K562 (cell line): ENCODE results near the gene GDAP2. TPM values are rescaled to one million over a fixed set of nuclear protein-coding genes. Genes with fewer than 3 reads are reported as not detected.
A peak's percentile ranks its signal among the peaks of the same experiment; 100 is the strongest.

ENCODE experiments used
- ATAC-seq: fragments of 200-7000 bp; cut with Tn5 transposase; 3 replicates; pipeline ENCODE4 v1.9.1; 2020; ENCODE audit warnings: moderate library complexity
- Bru-seq: library from RNA; stranded (reverse); fragments of 400-500 nt; gene quantifications from one replicate; lab custom pipeline; 2021; lab: Mats Ljungman, UMichigan
- BruChase-seq, 2 experiments: library from RNA; stranded (reverse); fragments of 400-500 nt; gene quantifications; one replicate each; lab custom pipeline; 2021; lab: Mats Ljungman, UMichigan
- BruUV-seq: library from RNA; stranded (reverse); fragments of 400-500 nt; replicated peaks from 2 replicates; lab custom pipeline; 2021; lab: Mats Ljungman, UMichigan
- CTCF ChIA-PET: fragments of 300-600 bp; formaldehyde crosslinking; extraction: SDS; loops from one replicate; lab custom pipeline; 2021; ENCODE audit warnings: low intra/inter-chr PET ratio; lab: Yijun Ruan, JAX
- POLR2A ChIA-PET: fragments of 300-600, 350-650 bp; sonication (Branson Sonifier 250); formaldehyde crosslinking; extraction: SDS; loops from one replicate; lab custom pipeline; 2021; ENCODE audit warnings: antibody characterized with exemption, inconsistent platforms; lab: Yijun Ruan, JAX
- DNase-seq, 4 experiments: peaks; one replicate each; pipeline versions ENCODE4 v3.0.0 to v3.0.0-alpha.2; 2011 to 2018; ENCODE audit warnings: low spot score in 3 of 4, mixed read lengths in 3 of 4; ENCODE audit errors: extremely low read depth in 1 of 4
- FAIRE-seq: peaks from 2 replicates; lab custom pipeline; 2011; peaks lifted over from hg19 to GRCh38; lab: Jason Lieb, UNC
- H2AFZ ChIP-seq: 2 replicates; pipeline ENCODE4 v1.6.0; 2011; ENCODE audit warnings: low read depth, low read length, control low read depth, inconsistent platforms
- H3K27ac ChIP-seq: fragments of 200-600 bp; 3 replicates; pipeline ENCODE4 v1.8.0; 2011; ENCODE audit warnings: low read depth, mild to moderate bottlenecking, control low read depth, inconsistent platforms, low read length, moderate library complexity, mixed read lengths; ENCODE audit errors: extremely low read depth
- H3K27me3 ChIP-seq, 2 experiments: fragments of 300-600 bp in 1 of 2; 2 replicates in 1 of 2; 3 replicates in 1 of 2; pipeline versions ENCODE4 v1.6.0 to v1.8.0; 2011; ENCODE audit warnings: inconsistent platforms in 2 of 2, low read length in 2 of 2, mild to moderate bottlenecking in 1 of 2, mixed read lengths in 1 of 2, moderate library complexity in 1 of 2; ENCODE audit not compliant: control insufficient read depth in 2 of 2, insufficient read depth in 2 of 2
- H3K36me3 ChIP-seq: fragments of 300-600 bp; 3 replicates; pipeline ENCODE4 v1.8.0; 2011; ENCODE audit warnings: mild to moderate bottlenecking, low read length, inconsistent platforms; ENCODE audit not compliant: control insufficient read depth, insufficient read depth
- H3K4me1 ChIP-seq, 2 experiments: fragments of 200-600 bp in 1 of 2; replicated peaks in 1 of 2; 2 replicates in 1 of 2; 3 replicates in 1 of 2; pipeline versions ENCODE4 v1.5.1 to v1.8.0; 2011; ENCODE audit warnings: inconsistent platforms in 2 of 2, low read length in 2 of 2, mild to moderate bottlenecking in 1 of 2, mixed read lengths in 1 of 2, moderate library complexity in 1 of 2; ENCODE audit not compliant: control insufficient read depth in 2 of 2, insufficient read depth in 2 of 2
- H3K4me2 ChIP-seq: 2 replicates; pipeline ENCODE4 v1.6.1; 2011; ENCODE audit warnings: low read length, control low read depth, inconsistent platforms, mixed read lengths; ENCODE audit not compliant: insufficient read depth
- H3K4me3 ChIP-seq: fragments of 200-600 bp; sonication (generic), shearing (Covaris generic); 2 replicates; pipeline ENCODE4 v1.5.1; 2016; ENCODE audit warnings: control low read depth, inconsistent platforms
- H3K79me2 ChIP-seq: fragments of 200-600 bp; 3 replicates; pipeline ENCODE4 v1.8.0; 2011; ENCODE audit warnings: low read length, inconsistent platforms; ENCODE audit not compliant: control insufficient read depth, insufficient read depth
- H3K9ac ChIP-seq, 2 experiments: 2 replicates each; pipeline versions ENCODE4 v1.6.0 to v1.6.1; 2011; ENCODE audit warnings: low read depth in 2 of 2, low read length in 2 of 2, control low read depth in 1 of 2, inconsistent platforms in 1 of 2, mild to moderate bottlenecking in 1 of 2, mixed read lengths in 1 of 2; ENCODE audit not compliant: insufficient read depth in 1 of 2
- H3K9me1 ChIP-seq: one replicate; pipeline ENCODE4 v1.6.0; 2011; ENCODE audit warnings: inconsistent platforms, mild to moderate bottlenecking, low read length, moderate library complexity; ENCODE audit not compliant: control insufficient read depth, insufficient read depth
- H3K9me3 ChIP-seq: replicated peaks from 2 replicates; pipeline ENCODE4 v1.5.1; 2011; ENCODE audit warnings: low read depth, low read length, inconsistent platforms; ENCODE audit not compliant: control insufficient read depth, insufficient read depth
- H4K20me1 ChIP-seq: replicated peaks from 2 replicates; pipeline ENCODE4 v1.6.1; 2011; ENCODE audit warnings: low read length, inconsistent platforms, mixed read lengths; ENCODE audit not compliant: control insufficient read depth, insufficient read depth
- CXXC5 ChIP-seq: fragments of 250-450 bp; sonication (Bioruptor Pico); IDR thresholded peaks from 2 replicates; pipeline ENCODE4 v1.8.0; 2022; ENCODE audit warnings: inconsistent platforms, mild to moderate bottlenecking, moderate library complexity
- GABPB2 ChIP-seq: fragments of 250-450 bp; sonication (Bioruptor Pico); conservative IDR thresholded peaks from 2 replicates; pipeline ENCODE4 v1.5.1; 2021; ENCODE audit warnings: mild to moderate bottlenecking
- KHSRP ChIP-seq: fragments of 450-650 bp; IDR thresholded peaks from 2 replicates; pipeline ENCODE4 v1.6.1; 2017
- NFIX ChIP-seq: fragments of 250-450 bp; sonication (Bioruptor Pico); IDR thresholded peaks from 2 replicates; pipeline ENCODE4 v1.4.0; 2020; ENCODE audit warnings: low read depth, mild to moderate bottlenecking, moderate library complexity
- SMAD4 ChIP-seq: fragments of 250-450 bp; sonication (Bioruptor Pico); conservative IDR thresholded peaks from 2 replicates; pipeline ENCODE4 v1.8.0; 2021; ENCODE audit warnings: inconsistent platforms, mild to moderate bottlenecking, moderate library complexity
- ZBTB26 ChIP-seq: fragments of 450-650 bp; formaldehyde crosslinking; IDR thresholded peaks from 2 replicates; pipeline ENCODE4 v1.4.0; 2022; ENCODE audit warnings: missing genetic modification characterization
- ZNF512 ChIP-seq: IDR thresholded peaks from 2 replicates; pipeline ENCODE4 v1.6.1; 2016; ENCODE audit warnings: missing genetic modification characterization, missing compliant biosample characterization
- ZNF717 ChIP-seq: fragments of 250-450 bp; sonication (Bioruptor Pico); IDR thresholded peaks from 2 replicates; pipeline ENCODE4 v1.5.0; 2021
- WGBS: fragments of 100-300 bp; shearing (Covaris generic); methylation state at CpG from one replicate; pipeline ENCODE4 v1.1.6; 2016; ENCODE audit warnings: low coverage, mixed read lengths; ENCODE audit not compliant: insufficient coverage; ENCODE audit errors: missing lambda C conversion rate; 5-methylcytosine and 5-hydroxymethylcytosine counted together
- in situ Hi-C: fragments of 300-500 bp; cut with MboI; formaldehyde crosslinking; loops from 4 replicates; pipeline ENCODE4 v1.15.0; 2018; ENCODE audit warnings: inconsistent platforms, mixed read lengths
- intact Hi-C: fragments of 100-400 bp; cut with micrococcal nuclease; formaldehyde crosslinking; loops from 2 replicates; pipeline ENCODE4 v1.14.2; 2022
- long read RNA-seq, 3 experiments: library from polyadenylated mRNA in 2 of 3; library from RNA in 1 of 3; unstranded in 2 of 3; stranded (forward) in 1 of 3; transcript quantifications; one replicate each; pipeline ENCODE4 v2.0.0, GENCODE V29; 2019 to 2022
- polyA minus RNA-seq, 3 experiments: library from RNA; depleted of rRNA, polyadenylated mRNA; stranded (reverse); fragments of >200 nt; gene quantifications; 2 replicates each; pipeline ENCODE4 v1.2.3, GENCODE V29; 2011
- polyA plus RNA-seq, 8 experiments: library from polyadenylated mRNA; depleted of rRNA in 4 of 8; stranded (reverse) in 5 of 8; unstranded in 3 of 8; fragments of >200 nt; fragmentation: Nextera tagmentation in 2 of 8; fragmentation: Illumina TruSeq in 1 of 8; extraction: Ambion mirVana in 2 of 8; extraction: Trizol in 1 of 8; gene quantifications; 2 replicates each; pipeline versions ENCODE4 v1.2.1 to v1.2.3, GENCODE V29; 2011 to 2014; ENCODE audit warnings: inconsistent platforms in 1 of 8, missing spikeins in 1 of 8
- total RNA-seq, 7 experiments: library from RNA; depleted of rRNA in 6 of 7; stranded (reverse); fragments of >200 nt in 6 of 7; fragmentation: Illumina TruSeq in 2 of 7; extraction: Trizol in 2 of 7; gene quantifications; 2 replicates each; pipeline versions ENCODE4 v1.2.1 to v1.2.3, GENCODE V29; 2011 to 2021; ENCODE audit warnings: low replicate concordance in 1 of 7
- TF ChIP-seq, protein P1 (sequence below), 2 experiments: fragments of 450-650 bp; conservative IDR thresholded peaks; 2 replicates each; pipeline ENCODE4 v1.6.1; 2017; ENCODE audit warnings: mild to moderate bottlenecking in 2 of 2, moderate library complexity in 2 of 2

Gene GDAP2, protein sequence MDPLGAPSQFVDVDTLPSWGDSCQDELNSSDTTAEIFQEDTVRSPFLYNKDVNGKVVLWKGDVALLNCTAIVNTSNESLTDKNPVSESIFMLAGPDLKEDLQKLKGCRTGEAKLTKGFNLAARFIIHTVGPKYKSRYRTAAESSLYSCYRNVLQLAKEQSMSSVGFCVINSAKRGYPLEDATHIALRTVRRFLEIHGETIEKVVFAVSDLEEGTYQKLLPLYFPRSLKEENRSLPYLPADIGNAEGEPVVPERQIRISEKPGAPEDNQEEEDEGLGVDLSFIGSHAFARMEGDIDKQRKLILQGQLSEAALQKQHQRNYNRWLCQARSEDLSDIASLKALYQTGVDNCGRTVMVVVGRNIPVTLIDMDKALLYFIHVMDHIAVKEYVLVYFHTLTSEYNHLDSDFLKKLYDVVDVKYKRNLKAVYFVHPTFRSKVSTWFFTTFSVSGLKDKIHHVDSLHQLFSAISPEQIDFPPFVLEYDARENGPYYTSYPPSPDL
- total RNA-seq (2011; cell fraction: chromatin; rRNA removed; ENCODE audit: low replicate concordance), result 16.4 and 43.1 TPM in 2 replicates
- 6.7 and 11.3 TPM in 2 replicates for total RNA-seq (2011; cell fraction: nucleolus; rRNA removed)
- total RNA-seq (2011; cell fraction: nucleoplasm; rRNA removed), result 20.4 and 29.3 TPM in 2 replicates
- total RNA-seq (2014; rRNA removed) (7.9 and 13.2 TPM in 2 replicates), total RNA-seq (2014; rRNA removed; fragmentation: Illumina TruSeq; extraction: Trizol) (19.6 and 22.8 TPM in 2 replicates), total RNA-seq (2015; rRNA removed; fragmentation: Illumina TruSeq; extraction: Trizol) (14.8 and 17.0 TPM in 2 replicates), total RNA-seq (2021) (16.2 and 22.0 TPM in 2 replicates), polyA plus RNA-seq (2011; rRNA removed) (17.7 and 23.1 TPM in 2 replicates), polyA plus RNA-seq (2014; fragmentation: Illumina TruSeq; extraction: Trizol) (11.7 and 13.2 TPM in 2 replicates), polyA plus RNA-seq (2014; fragmentation: Nextera tagmentation; extraction: Ambion mirVana) (1 to 10 TPM; 4.1 to 7.2 TPM), polyA plus RNA-seq (2014; rRNA removed) (10.1 and 10.2 TPM in 2 replicates), polyA minus RNA-seq (2011; rRNA and poly(A)+ RNA removed) (41.4 and 50.0 TPM in 2 replicates), Bru-seq, nascent RNA (percentile 74 among the genes with signal in this experiment), BruChase-seq, experiment 1, labeled RNA remaining after a 2-hour chase (percentile 81 among the genes with signal in this experiment), BruChase-seq, experiment 2, labeled RNA remaining after a 6-hour chase (percentile 79 among the genes with signal in this experiment)
- 4.3 and 8.2 TPM in 2 replicates for polyA plus RNA-seq (2011; cell fraction: cytosol; rRNA removed)
- 11.5 and 14.9 TPM in 2 replicates for polyA plus RNA-seq (2011; cell fraction: nucleus; rRNA removed)
- polyA plus RNA-seq (2012), result 7.9 and 8.2 TPM in 2 replicates
- polyA minus RNA-seq (2011; cell fraction: cytosol; rRNA and poly(A)+ RNA removed), result 10.5 and 13.2 TPM in 2 replicates
- 20.5 and 41.5 TPM in 2 replicates for polyA minus RNA-seq (2011; cell fraction: nucleus; rRNA and poly(A)+ RNA removed)
- long read RNA-seq, experiment 1, full-length matches to known transcripts, result 29 of 55 reads
- long read RNA-seq, experiment 1, partial matches to known transcripts, result 10 of 55 reads
- long read RNA-seq, experiment 1, other reads (novel, unspliced or antisense), result 16 of 55 reads
- long read RNA-seq, experiment 2, full-length matches to known transcripts, result 2 of 8 reads
- long read RNA-seq, experiment 2, partial matches to known transcripts, result 0 of 8 reads
- long read RNA-seq, experiment 2, other reads (novel, unspliced or antisense), result 6 of 8 reads
- long read RNA-seq, experiment 3, full-length matches to known transcripts, result 11 of 21 reads
- long read RNA-seq, experiment 3, partial matches to known transcripts, result 1 of 21 reads
- long read RNA-seq, experiment 3, other reads (novel, unspliced or antisense), result 9 of 21 reads

- no peaks in the 10 kb centered on the region for H3K27me3 ChIP-seq
- H3K4me1 ChIP-seq, result peaks cover 7 to 8% of the 10 kb centered on the region in 2 experiments; a peak in 2 of 5 replicates
- peaks cover 83% of the 10 kb centered on the region for H3K79me2 ChIP-seq
- peak within 1 kb of the TSS; percentile 78 for H3K4me3 ChIP-seq
- peaks cover 31% of the 10 kb centered on the region for H3K36me3 ChIP-seq
- peak within 1 kb of the TSS; percentile 100 for H3K4me2 ChIP-seq
- H3K9me3 ChIP-seq, result no peaks in the 10 kb centered on the region
- peak; percentile 96 to 99 (median 96) for DNase-seq
- ATAC-seq, result peak; percentile 96
- H4K20me1 ChIP-seq, result peaks cover 4% of the 10 kb centered on the region; the same call in 1 of the 2 replicates
- peak within 1 kb of the TSS; percentile 86 to 96 for H3K9ac ChIP-seq
- in situ Hi-C loops (no loop called here), intact Hi-C loops (no loop called here)
- ChIA-PET POLR2A (interaction anchor here (0.7 to 4.4 kb wide), 11 partner anchors 10 to 1212 kb away, joined by 3 to 30 read pairs (median 3); no protein-coding TSS in a partner anchor), CTCF (no interaction called here)
- peak within 1 kb of the TSS; percentile 64 for H3K27ac ChIP-seq
- WGBS, result 1% methylated on average over 55 of the region's 64 CpGs
- FAIRE-seq, result peak; percentile 100
- peak within 1 kb of the TSS; percentile 94 for H2AFZ ChIP-seq
- no peaks in the 10 kb centered on the region for H3K9me1 ChIP-seq
- BruUV-seq, result TSS peak; percentile 57
- TF ChIP-seq ZNF717 (CRISPR knock-in tag), result no peak
- TF ChIP-seq SMAD4, result no peak
- TF ChIP-seq KHSRP, result no peak
- no peak for TF ChIP-seq GABPB2 (CRISPR knock-in tag)
- TF ChIP-seq ZBTB26, result no peak
- TF ChIP-seq CXXC5 (CRISPR knock-in tag), result peak; percentile 83
- no peak for TF ChIP-seq NFIX (CRISPR knock-in tag)
- TF ChIP-seq, protein P1, sequence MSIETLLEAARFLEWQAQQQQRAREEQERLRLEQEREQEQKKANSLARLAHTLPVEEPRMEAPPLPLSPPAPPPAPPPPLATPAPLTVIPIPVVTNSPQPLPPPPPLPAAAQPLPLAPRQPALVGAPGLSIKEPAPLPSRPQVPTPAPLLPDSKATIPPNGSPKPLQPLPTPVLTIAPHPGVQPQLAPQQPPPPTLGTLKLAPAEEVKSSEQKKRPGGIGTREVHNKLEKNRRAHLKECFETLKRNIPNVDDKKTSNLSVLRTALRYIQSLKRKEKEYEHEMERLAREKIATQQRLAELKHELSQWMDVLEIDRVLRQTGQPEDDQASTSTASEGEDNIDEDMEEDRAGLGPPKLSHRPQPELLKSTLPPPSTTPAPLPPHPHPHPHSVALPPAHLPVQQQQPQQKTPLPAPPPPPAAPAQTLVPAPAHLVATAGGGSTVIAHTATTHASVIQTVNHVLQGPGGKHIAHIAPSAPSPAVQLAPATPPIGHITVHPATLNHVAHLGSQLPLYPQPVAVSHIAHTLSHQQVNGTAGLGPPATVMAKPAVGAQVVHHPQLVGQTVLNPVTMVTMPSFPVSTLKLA (conservative IDR thresholded peaks at IDR 0.05), result peak; percentile 97 to 99
- TF ChIP-seq ZNF512 (tag), result no peak
These were observed at the start of gene GDAP2, which contains the start of gene WDR3 for GRCh38 chr1:117929343-117930172. Gene GDAP2, minus strand, starts transcription at chr1:117929621. Its CDS starts 9,264 bp downstream, at chr1:117920357. Gene WDR3, plus strand, starts transcription at chr1:117929739. Its CDS starts 3,581 bp downstream, at chr1:117933320.
